RWPE1 (cell line): ENCODE measurements around the gene COPS8.

Source experiments
- CTCF ChIA-PET: fragments of 350-600 bp; sonication (Branson Sonifier 250); formaldehyde crosslinking; extraction: SDS; loops from one replicate; lab custom pipeline; 2021; lab: Yijun Ruan, JAX
- POLR2A ChIA-PET: fragments of 400-600 bp; formaldehyde crosslinking; extraction: SDS; loops from one replicate; lab custom pipeline; 2020; ENCODE audit warnings: antibody characterized with exemption; ENCODE audit not compliant: low non-redundant PET; lab: Yijun Ruan, JAX
- DNase-seq: peaks from one replicate; pipeline ENCODE4 v3.0.0; 2012; ENCODE audit warnings: low spot score
- H3K27ac ChIP-seq: fragments of 450-650 bp; 2 replicates; pipeline ENCODE4 v1.5.1; 2017
- CTCF ChIP-seq: fragments of 450-650 bp; conservative IDR thresholded peaks from 2 replicates; pipeline ENCODE4 v1.5.1; 2017; ENCODE audit warnings: low read depth, mild to moderate bottlenecking

The COPS8 gene

GRCh38 chr2:237062585-237062984 is 23.1 kb upstream of the COPS8 start:
- CTCF ChIA-PET = no interaction called here

GRCh38 chr2:237064203-237065070 is 21.3 kb upstream of the COPS8 start:
- POLR2A ChIA-PET = no interaction called here
- DNase-seq = no peak
- CTCF ChIA-PET = no interaction called here

More at GRCh38 chr2:237062585-237062984, 23.1 kb upstream of the COPS8 start:
- POLR2A ChIA-PET = no interaction called here
- no peak for TF ChIP-seq CTCF
- DNase-seq = no peak
- H3K27ac ChIP-seq = no peak overlapping the region

GRCh38 chr2:237065071-237065377 is 20.7 kb upstream of the COPS8 start:
- POLR2A ChIA-PET = no interaction called here
- TF ChIP-seq CTCF = no peak
- CTCF ChIA-PET = no interaction called here
- DNase-seq = no peak
- no peak overlapping the region for H3K27ac ChIP-seq

More at GRCh38 chr2:237064203-237065070, 21.3 kb upstream of the COPS8 start:
- TF ChIP-seq CTCF = no peak
- no peak overlapping the region for H3K27ac ChIP-seq

- CTCF ChIA-PET = no interaction called here
Measured at GRCh38 chr2:237066396-237066795, 19.3 kb upstream of the COPS8 start.

GRCh38 chr2:237068005-237068576 is 17.6 kb upstream of the COPS8 start:
- CTCF ChIA-PET = interaction anchor here (1.1 kb wide), 1 partner anchor 17 kb away, joined by 3 read pairs; no protein-coding TSS in a partner anchor
- POLR2A ChIA-PET = no interaction called here
- no peak for TF ChIP-seq CTCF
- DNase-seq = no peak
- H3K27ac ChIP-seq = no peak overlapping the region

More at GRCh38 chr2:237066396-237066795, 19.3 kb upstream of the COPS8 start:
- POLR2A ChIA-PET = no interaction called here
- no peak for TF ChIP-seq CTCF
- H3K27ac ChIP-seq = no peak overlapping the region
- DNase-seq = no peak

GRCh38 chr2:237072067-237072931 is 13.4 kb upstream of the COPS8 start:
- no peak overlapping the region for H3K27ac ChIP-seq
- peak; percentile 90 for TF ChIP-seq CTCF
- DNase-seq = peak; percentile 44
- POLR2A ChIA-PET = no interaction called here
- CTCF ChIA-PET = no interaction called here
